SK-N-SH treated with all-trans-retinoic acid at 6 μM for 48 hours (cell line): ENCODE results near the gene PSMD14.

ENCODE experiments used
- ATAC-seq: fragments of 200-7000 bp; cut with Tn5 transposase; 3 replicates; pipeline ENCODE4 v1.9.1; 2020; ENCODE audit warnings: mild to moderate bottlenecking, moderate library complexity
- ARNTL ChIP-seq: fragments of 450-650 bp; formaldehyde crosslinking; IDR thresholded peaks from 2 replicates; pipeline ENCODE4 v1.5.0; 2020; ENCODE audit warnings: low read depth, mild to moderate bottlenecking, moderate library complexity, borderline replicate concordance
- BACH2 ChIP-seq: fragments of 250-450 bp; sonication (Bioruptor Pico); IDR thresholded peaks from 2 replicates; pipeline ENCODE4 v1.9.0; 2021; ENCODE audit warnings: mild to moderate bottlenecking, borderline replicate concordance
- ESRRG ChIP-seq: fragments of 250-450 bp; sonication (Bioruptor Pico); IDR thresholded peaks from 2 replicates; pipeline ENCODE4 v1.6.1; 2021; ENCODE audit warnings: mild to moderate bottlenecking
- GLIS3 ChIP-seq: fragments of 250-450 bp; sonication (Bioruptor Pico); IDR thresholded peaks from 2 replicates; pipeline ENCODE4 v1.5.0; 2020; ENCODE audit warnings: mild to moderate bottlenecking, moderate library complexity
- ISL1 ChIP-seq: fragments of 250-450 bp; sonication (Bioruptor Pico); IDR thresholded peaks from 2 replicates; pipeline ENCODE4 v2.1.2; 2022; ENCODE audit warnings: mild to moderate bottlenecking, moderate library complexity
- OSR1 ChIP-seq: fragments of 250-450 bp; sonication (Bioruptor Pico); IDR thresholded peaks from 2 replicates; pipeline ENCODE4 v1.8.0; 2022; ENCODE audit warnings: moderate library complexity, mild to moderate bottlenecking, inconsistent platforms
- PPARA ChIP-seq: fragments of 250-450 bp; sonication (Bioruptor Pico); IDR thresholded peaks from 2 replicates; pipeline ENCODE4 v1.5.0; 2020; ENCODE audit warnings: mild to moderate bottlenecking, borderline replicate concordance
- RARB ChIP-seq: fragments of 250-450 bp; sonication (Bioruptor Pico); IDR thresholded peaks from 2 replicates; pipeline ENCODE4 v1.8.0; 2021; ENCODE audit warnings: mild to moderate bottlenecking, moderate library complexity
- SNAI2 ChIP-seq: fragments of 250-450 bp; sonication (Bioruptor Pico); IDR thresholded peaks from 2 replicates; pipeline ENCODE4 v1.5.0; 2020; ENCODE audit warnings: mild to moderate bottlenecking, moderate library complexity
- TCF4 ChIP-seq: fragments of 250-450 bp; sonication (Bioruptor Pico); IDR thresholded peaks from 2 replicates; pipeline ENCODE4 v1.8.0; 2021; ENCODE audit warnings: mild to moderate bottlenecking, moderate library complexity, borderline replicate concordance
- TOX ChIP-seq: fragments of 250-450 bp; sonication (Bioruptor Pico); IDR thresholded peaks from 2 replicates; pipeline ENCODE4 v1.8.0; 2021; ENCODE audit warnings: mild to moderate bottlenecking, moderate library complexity, borderline replicate concordance
- ZFP30 ChIP-seq: fragments of 450-650 bp; formaldehyde crosslinking; IDR thresholded peaks from 2 replicates; pipeline ENCODE4 v1.5.0; 2022; ENCODE audit warnings: mild to moderate bottlenecking, moderate library complexity
- ZNF565 ChIP-seq: fragments of 450-650 bp; formaldehyde crosslinking; conservative IDR thresholded peaks from 2 replicates; pipeline ENCODE4 v1.5.0; 2020; ENCODE audit warnings: low read depth, mild to moderate bottlenecking, moderate library complexity
- ZNF70 ChIP-seq: fragments of 450-650 bp; formaldehyde crosslinking; IDR thresholded peaks from 2 replicates; pipeline ENCODE4 v1.5.0; 2020; ENCODE audit warnings: mild to moderate bottlenecking, moderate library complexity
- TF ChIP-seq, protein P1 (sequence below): fragments of 250-450 bp; sonication (Bioruptor Pico); IDR thresholded peaks from 2 replicates; pipeline ENCODE4 v1.5.1; 2020; ENCODE audit warnings: low read depth, mild to moderate bottlenecking, moderate library complexity
- TF ChIP-seq, protein P2 (sequence below): fragments of 250-450 bp; sonication (Bioruptor Pico); IDR thresholded peaks from 2 replicates; pipeline ENCODE4 v1.8.0; 2020; ENCODE audit warnings: mild to moderate bottlenecking, moderate library complexity, borderline replicate concordance
- TF ChIP-seq, protein P3 (sequence below): fragments of 250-450 bp; sonication (Bioruptor Pico); IDR thresholded peaks from 2 replicates; pipeline ENCODE4 v1.5.1; 2021; ENCODE audit warnings: mild to moderate bottlenecking, moderate library complexity
- TF ChIP-seq, protein P4 (sequence below): fragments of 250-450 bp; sonication (Bioruptor Pico); IDR thresholded peaks from 2 replicates; pipeline ENCODE4 v1.5.0; 2020; ENCODE audit warnings: mild to moderate bottlenecking, moderate library complexity
- TF ChIP-seq, protein P5 (sequence below): fragments of 250-450 bp; sonication (Bioruptor Pico); IDR thresholded peaks from 2 replicates; pipeline ENCODE4 v1.8.0; 2021; ENCODE audit warnings: low read depth, mild to moderate bottlenecking, moderate library complexity, borderline replicate concordance

The PSMD14 gene

DNA sequence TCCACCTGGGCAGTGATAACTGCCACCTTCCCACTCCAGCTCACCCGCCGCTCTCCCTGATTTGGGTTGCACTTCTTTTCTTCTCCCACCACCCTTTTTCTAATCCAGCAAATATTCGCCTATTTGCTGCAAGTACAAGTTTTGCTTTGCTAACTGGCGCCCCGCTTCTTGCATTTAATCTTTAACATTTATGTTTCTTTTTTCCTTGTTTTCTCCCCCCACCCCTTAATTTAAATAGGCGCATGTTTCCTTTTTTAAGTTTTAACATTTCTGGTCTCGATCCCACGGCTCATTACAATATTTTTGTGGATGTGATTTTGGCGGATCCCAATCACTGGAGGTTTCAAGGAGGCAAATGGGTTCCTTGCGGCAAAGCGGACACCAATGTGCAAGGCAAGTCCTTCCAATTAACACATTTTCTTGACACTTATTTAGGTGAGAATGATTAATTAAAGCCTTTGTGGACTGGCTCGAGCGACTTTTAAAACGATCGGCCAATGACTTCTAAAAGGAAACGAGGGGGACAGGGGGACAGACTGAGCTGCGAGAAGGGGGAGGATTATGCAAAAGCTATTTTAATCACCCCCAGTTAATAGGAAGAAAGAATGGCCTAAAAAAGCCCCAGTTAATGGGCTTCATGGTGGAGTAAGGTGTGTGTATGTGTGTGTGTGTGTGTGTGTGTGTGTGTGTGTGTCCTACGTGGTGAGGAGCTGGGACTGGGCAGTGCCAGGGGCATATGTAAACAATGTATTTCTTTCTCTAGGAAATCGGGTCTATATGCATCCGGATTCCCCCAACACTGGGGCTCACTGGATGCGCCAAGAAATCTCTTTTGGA, 109.4 kb downstream of the PSMD14 start:
- no peak for ATAC-seq
- TF ChIP-seq ZNF565: no peak
- no peak for TF ChIP-seq ZFP30
- no peak for TF ChIP-seq ISL1
- no peak for TF ChIP-seq BACH2 (CRISPR knock-in tag)
- TF ChIP-seq, protein P1, sequence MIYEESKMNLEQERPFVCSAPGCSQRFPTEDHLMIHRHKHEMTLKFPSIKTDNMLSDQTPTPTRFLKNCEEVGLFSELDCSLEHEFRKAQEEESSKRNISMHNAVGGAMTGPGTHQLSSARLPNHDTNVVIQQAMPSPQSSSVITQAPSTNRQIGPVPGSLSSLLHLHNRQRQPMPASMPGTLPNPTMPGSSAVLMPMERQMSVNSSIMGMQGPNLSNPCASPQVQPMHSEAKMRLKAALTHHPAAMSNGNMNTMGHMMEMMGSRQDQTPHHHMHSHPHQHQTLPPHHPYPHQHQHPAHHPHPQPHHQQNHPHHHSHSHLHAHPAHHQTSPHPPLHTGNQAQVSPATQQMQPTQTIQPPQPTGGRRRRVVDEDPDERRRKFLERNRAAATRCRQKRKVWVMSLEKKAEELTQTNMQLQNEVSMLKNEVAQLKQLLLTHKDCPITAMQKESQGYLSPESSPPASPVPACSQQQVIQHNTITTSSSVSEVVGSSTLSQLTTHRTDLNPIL (CRISPR knock-in tag): no peak
- no peak for TF ChIP-seq GLIS3 (CRISPR knock-in tag)
- TF ChIP-seq, protein P2, sequence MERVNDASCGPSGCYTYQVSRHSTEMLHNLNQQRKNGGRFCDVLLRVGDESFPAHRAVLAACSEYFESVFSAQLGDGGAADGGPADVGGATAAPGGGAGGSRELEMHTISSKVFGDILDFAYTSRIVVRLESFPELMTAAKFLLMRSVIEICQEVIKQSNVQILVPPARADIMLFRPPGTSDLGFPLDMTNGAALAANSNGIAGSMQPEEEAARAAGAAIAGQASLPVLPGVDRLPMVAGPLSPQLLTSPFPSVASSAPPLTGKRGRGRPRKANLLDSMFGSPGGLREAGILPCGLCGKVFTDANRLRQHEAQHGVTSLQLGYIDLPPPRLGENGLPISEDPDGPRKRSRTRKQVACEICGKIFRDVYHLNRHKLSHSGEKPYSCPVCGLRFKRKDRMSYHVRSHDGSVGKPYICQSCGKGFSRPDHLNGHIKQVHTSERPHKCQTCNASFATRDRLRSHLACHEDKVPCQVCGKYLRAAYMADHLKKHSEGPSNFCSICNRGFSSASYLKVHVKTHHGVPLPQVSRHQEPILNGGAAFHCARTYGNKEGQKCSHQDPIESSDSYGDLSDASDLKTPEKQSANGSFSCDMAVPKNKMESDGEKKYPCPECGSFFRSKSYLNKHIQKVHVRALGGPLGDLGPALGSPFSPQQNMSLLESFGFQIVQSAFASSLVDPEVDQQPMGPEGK (CRISPR knock-in tag): no peak
- TF ChIP-seq, protein P3, sequence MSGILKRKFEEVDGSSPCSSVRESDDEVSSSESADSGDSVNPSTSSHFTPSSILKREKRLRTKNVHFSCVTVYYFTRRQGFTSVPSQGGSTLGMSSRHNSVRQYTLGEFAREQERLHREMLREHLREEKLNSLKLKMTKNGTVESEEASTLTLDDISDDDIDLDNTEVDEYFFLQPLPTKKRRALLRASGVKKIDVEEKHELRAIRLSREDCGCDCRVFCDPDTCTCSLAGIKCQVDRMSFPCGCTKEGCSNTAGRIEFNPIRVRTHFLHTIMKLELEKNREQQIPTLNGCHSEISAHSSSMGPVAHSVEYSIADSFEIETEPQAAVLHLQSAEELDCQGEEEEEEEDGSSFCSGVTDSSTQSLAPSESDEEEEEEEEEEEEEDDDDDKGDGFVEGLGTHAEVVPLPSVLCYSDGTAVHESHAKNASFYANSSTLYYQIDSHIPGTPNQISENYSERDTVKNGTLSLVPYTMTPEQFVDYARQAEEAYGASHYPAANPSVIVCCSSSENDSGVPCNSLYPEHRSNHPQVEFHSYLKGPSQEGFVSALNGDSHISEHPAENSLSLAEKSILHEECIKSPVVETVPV (CRISPR knock-in tag): no peak
- TF ChIP-seq, protein P4, sequence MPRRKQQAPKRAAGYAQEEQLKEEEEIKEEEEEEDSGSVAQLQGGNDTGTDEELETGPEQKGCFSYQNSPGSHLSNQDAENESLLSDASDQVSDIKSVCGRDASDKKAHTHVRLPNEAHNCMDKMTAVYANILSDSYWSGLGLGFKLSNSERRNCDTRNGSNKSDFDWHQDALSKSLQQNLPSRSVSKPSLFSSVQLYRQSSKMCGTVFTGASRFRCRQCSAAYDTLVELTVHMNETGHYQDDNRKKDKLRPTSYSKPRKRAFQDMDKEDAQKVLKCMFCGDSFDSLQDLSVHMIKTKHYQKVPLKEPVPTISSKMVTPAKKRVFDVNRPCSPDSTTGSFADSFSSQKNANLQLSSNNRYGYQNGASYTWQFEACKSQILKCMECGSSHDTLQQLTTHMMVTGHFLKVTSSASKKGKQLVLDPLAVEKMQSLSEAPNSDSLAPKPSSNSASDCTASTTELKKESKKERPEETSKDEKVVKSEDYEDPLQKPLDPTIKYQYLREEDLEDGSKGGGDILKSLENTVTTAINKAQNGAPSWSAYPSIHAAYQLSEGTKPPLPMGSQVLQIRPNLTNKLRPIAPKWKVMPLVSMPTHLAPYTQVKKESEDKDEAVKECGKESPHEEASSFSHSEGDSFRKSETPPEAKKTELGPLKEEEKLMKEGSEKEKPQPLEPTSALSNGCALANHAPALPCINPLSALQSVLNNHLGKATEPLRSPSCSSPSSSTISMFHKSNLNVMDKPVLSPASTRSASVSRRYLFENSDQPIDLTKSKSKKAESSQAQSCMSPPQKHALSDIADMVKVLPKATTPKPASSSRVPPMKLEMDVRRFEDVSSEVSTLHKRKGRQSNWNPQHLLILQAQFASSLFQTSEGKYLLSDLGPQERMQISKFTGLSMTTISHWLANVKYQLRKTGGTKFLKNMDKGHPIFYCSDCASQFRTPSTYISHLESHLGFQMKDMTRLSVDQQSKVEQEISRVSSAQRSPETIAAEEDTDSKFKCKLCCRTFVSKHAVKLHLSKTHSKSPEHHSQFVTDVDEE (CRISPR knock-in tag): no peak
- no peak for TF ChIP-seq PPARA (CRISPR knock-in tag)
- TF ChIP-seq TOX: no peak
- TF ChIP-seq SNAI2 (CRISPR knock-in tag): no peak
- TF ChIP-seq ARNTL (CRISPR knock-in tag): no peak

DNA sequence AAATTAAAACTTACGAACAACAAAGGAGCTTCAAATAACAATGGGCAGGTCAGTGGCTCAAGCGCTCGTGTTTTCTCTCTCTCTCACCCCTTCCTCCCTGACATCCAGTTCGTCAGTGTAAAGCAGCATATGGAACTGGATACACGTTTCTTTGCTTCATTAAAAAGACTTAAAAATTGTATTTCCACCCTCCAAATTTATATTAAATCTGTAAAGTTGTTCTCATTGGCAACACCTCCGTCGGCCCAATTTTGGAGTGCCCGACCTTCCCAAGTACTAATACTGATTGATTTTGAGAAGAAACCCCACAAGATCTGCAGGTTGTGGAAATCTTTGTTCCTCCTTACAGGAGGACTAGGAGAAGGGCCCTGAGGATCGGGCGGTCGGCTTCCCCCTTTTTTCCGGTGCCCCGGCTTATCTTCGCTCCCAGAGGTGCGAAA, 110.1 kb downstream of the PSMD14 start:
- no peak for ATAC-seq
- no peak for TF ChIP-seq ZNF70
- TF ChIP-seq, protein P1 (CRISPR knock-in tag): no peak
- TF ChIP-seq OSR1: no peak
- TF ChIP-seq, protein P3 (CRISPR knock-in tag): no peak
- TF ChIP-seq GLIS3 (CRISPR knock-in tag): no peak
- TF ChIP-seq, protein P5, sequence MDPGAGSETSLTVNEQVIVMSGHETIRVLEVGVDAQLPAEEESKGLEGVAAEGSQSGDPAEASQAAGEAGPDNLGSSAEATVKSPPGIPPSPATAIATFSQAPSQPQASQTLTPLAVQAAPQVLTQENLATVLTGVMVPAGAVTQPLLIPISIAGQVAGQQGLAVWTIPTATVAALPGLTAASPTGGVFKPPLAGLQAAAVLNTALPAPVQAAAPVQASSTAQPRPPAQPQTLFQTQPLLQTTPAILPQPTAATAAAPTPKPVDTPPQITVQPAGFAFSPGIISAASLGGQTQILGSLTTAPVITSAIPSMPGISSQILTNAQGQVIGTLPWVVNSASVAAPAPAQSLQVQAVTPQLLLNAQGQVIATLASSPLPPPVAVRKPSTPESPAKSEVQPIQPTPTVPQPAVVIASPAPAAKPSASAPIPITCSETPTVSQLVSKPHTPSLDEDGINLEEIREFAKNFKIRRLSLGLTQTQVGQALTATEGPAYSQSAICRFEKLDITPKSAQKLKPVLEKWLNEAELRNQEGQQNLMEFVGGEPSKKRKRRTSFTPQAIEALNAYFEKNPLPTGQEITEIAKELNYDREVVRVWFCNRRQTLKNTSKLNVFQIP (CRISPR knock-in tag): no peak
- no peak for TF ChIP-seq BACH2 (CRISPR knock-in tag)
- no peak for TF ChIP-seq RARB (CRISPR knock-in tag)
- TF ChIP-seq ESRRG (CRISPR knock-in tag): no peak
- TF ChIP-seq ISL1: no peak
- no peak for TF ChIP-seq PPARA (CRISPR knock-in tag)
- TF ChIP-seq TCF4 (CRISPR knock-in tag): no peak
- no peak for TF ChIP-seq TOX
- TF ChIP-seq, protein P2 (CRISPR knock-in tag): no peak
- TF ChIP-seq SNAI2 (CRISPR knock-in tag): no peak
- no peak for TF ChIP-seq ZFP30
- TF ChIP-seq, protein P4 (CRISPR knock-in tag): no peak
